ENCODE data around the gene UGT2A3. TPM values are rescaled to one million over a fixed set of nuclear protein-coding genes. Genes with fewer than 3 reads are reported as not detected.

The UGT2A3 gene
- total RNA-seq, 1 experiment from 2014 or later: 2.9 TPM

- no peak overlapping the region for H3K4me3 Mint-ChIP-seq (ENCODE audit: low read depth, unreplicated experiment)
- no peak overlapping the region for H3K27ac Mint-ChIP-seq (ENCODE audit: unreplicated experiment)
- no peaks in the 10 kb centered on the region for H3K36me3 Mint-ChIP-seq (ENCODE audit: insufficient read depth, unreplicated experiment)
- intact Hi-C loops (cut with micrococcal nuclease; ENCODE audit: unreplicated experiment): no loop called here
- CTCF ChIA-PET: no interaction called here
- DNase-seq: no peak
- no peaks in the 10 kb centered on the region for H3K27me3 Mint-ChIP-seq (ENCODE audit: unreplicated experiment)
- BruUV-seq (replicated peaks): no TSS peak
- no peaks in the 10 kb centered on the region for H3K4me1 Mint-ChIP-seq (ENCODE audit: low read depth, unreplicated experiment)
- no peaks in the 10 kb centered on the region for H3K9me3 Mint-ChIP-seq (ENCODE audit: low read depth, unreplicated experiment)
- TF ChIP-seq CTCF (IDR thresholded peaks at IDR 0.05; ENCODE audit: unreplicated experiment): no peak
Measured at GRCh38 chr4:68885545-68885944, 66.1 kb downstream of the UGT2A3 start.

- Mint-ChIP-seq H3K27ac (ENCODE audit: unreplicated experiment) (no peak overlapping the region), H3K4me1 (ENCODE audit: low read depth, unreplicated experiment) (no peaks in the 10 kb centered on the region), H3K36me3 (ENCODE audit: insufficient read depth, unreplicated experiment) (no peaks in the 10 kb centered on the region), H3K9me3 (ENCODE audit: low read depth, unreplicated experiment) (no peaks in the 10 kb centered on the region), H3K27me3 (ENCODE audit: unreplicated experiment) (no peaks in the 10 kb centered on the region), H3K4me3 (ENCODE audit: low read depth, unreplicated experiment) (no peak overlapping the region)
- intact Hi-C loops (cut with micrococcal nuclease; ENCODE audit: unreplicated experiment): no loop called here
- no peak for DNase-seq
- CTCF ChIA-PET: no interaction called here
- no TSS peak for BruUV-seq (replicated peaks)
- TF ChIP-seq CTCF (IDR thresholded peaks at IDR 0.05; ENCODE audit: unreplicated experiment): no peak
Measured at GRCh38 chr4:68883870-68884269, 67.7 kb downstream of the UGT2A3 start.

Other genes starting within 250 kb of the UGT2A3 start
- not detected in 2 replicates for gene UGT2B10, start 135.8 kb downstream of the UGT2A3 start, total RNA-seq (2022)
- 16.6 and 25.5 TPM in 2 replicates for gene UGT2B7, start 144.7 kb upstream of the UGT2A3 start, total RNA-seq (2022)